ENCODE measurements around the gene ZNF346. TPM values are rescaled to one million over a fixed set of nuclear protein-coding genes. Genes with fewer than 3 reads are reported as not detected.

Gene ZNF346
- total RNA-seq, 1 experiment from 2014 or later, result 18.4 TPM

- TF ChIP-seq FOXP4 (CRISPR knock-in tag; IDR thresholded peaks at IDR 0.05) (peak; percentile 72), KAT7 (CRISPR knock-in tag; IDR thresholded peaks at IDR 0.05; ENCODE audit: borderline replicate concordance) (0 out of 2 replicates have a peak, but pooled peaks have one; percentile 60), SOX15 (CRISPR knock-in tag; IDR thresholded peaks at IDR 0.05) (no peak), ELF4 (CRISPR knock-in tag; IDR thresholded peaks at IDR 0.05; ENCODE audit: low read depth) (no peak)
Measured at GRCh38 chr5:177022386-177023302, at the start of gene ZNF346 (continued).

GRCh38 chr5:176979669-176980068 lies 42.8 kb upstream of the ZNF346 start:
- TF ChIP-seq CDX4 (CRISPR knock-in tag; IDR thresholded peaks at IDR 0.05; ENCODE audit: borderline replicate concordance), result no peak
- no peak for TF ChIP-seq FOXK1 (CRISPR knock-in tag; IDR thresholded peaks at IDR 0.05)
- no peak for TF ChIP-seq ATF2 (CRISPR knock-in tag; IDR thresholded peaks at IDR 0.05; ENCODE audit: borderline replicate concordance, low read depth)
- TF ChIP-seq FOXP4 (CRISPR knock-in tag; IDR thresholded peaks at IDR 0.05), result no peak
- no peak for TF ChIP-seq ARID4B (CRISPR knock-in tag; IDR thresholded peaks at IDR 0.05; ENCODE audit: borderline replicate concordance)
- no peak for TF ChIP-seq NR2C2 (CRISPR knock-in tag; IDR thresholded peaks at IDR 0.05)
- no peak for TF ChIP-seq SOX15 (CRISPR knock-in tag; IDR thresholded peaks at IDR 0.05)
- TF ChIP-seq NR3C1 (CRISPR knock-in tag; conservative IDR thresholded peaks at IDR 0.05; ENCODE audit: low read depth), result no peak
- no peak for TF ChIP-seq PRRX2 (CRISPR knock-in tag; IDR thresholded peaks at IDR 0.05)
- no peak for TF ChIP-seq ZNF416 (CRISPR knock-in tag; IDR thresholded peaks at IDR 0.05)
- no peak for TF ChIP-seq NR1H2 (CRISPR knock-in tag; IDR thresholded peaks at IDR 0.05)
- no peak for TF ChIP-seq NFATC4 (CRISPR knock-in tag; IDR thresholded peaks at IDR 0.05)
- TF ChIP-seq ZNF317 (CRISPR knock-in tag; IDR thresholded peaks at IDR 0.05; ENCODE audit: borderline replicate concordance, low read depth), result no peak
- TF ChIP-seq ZNF396 (CRISPR knock-in tag; IDR thresholded peaks at IDR 0.05; ENCODE audit: borderline replicate concordance), result no peak
- no peak for TF ChIP-seq OVOL2 (CRISPR knock-in tag; IDR thresholded peaks at IDR 0.05; ENCODE audit: borderline replicate concordance)
- no peak for TF ChIP-seq ZNF232 (CRISPR knock-in tag; IDR thresholded peaks at IDR 0.05)
- TF ChIP-seq RELA (CRISPR knock-in tag; IDR thresholded peaks at IDR 0.05; ENCODE audit: borderline replicate concordance), result no peak
- TF ChIP-seq MXD4 (CRISPR knock-in tag; IDR thresholded peaks at IDR 0.05; ENCODE audit: borderline replicate concordance), result no peak
- no peak for TF ChIP-seq ZSCAN18 (CRISPR knock-in tag; IDR thresholded peaks at IDR 0.05)
- peaks cover 60% of the 10 kb centered on the region for H3K36me3 Mint-ChIP-seq

More at GRCh38 chr5:176979669-176980068, 42.8 kb upstream of the ZNF346 start:
- no peak for DNase-seq (ENCODE audit: low spot score)
- Mint-ChIP-seq H3K9me3 (0 out of 2 replicates have a peak, but pooled peaks cover 3% of the 10 kb centered on the region), H3K27ac (no peak overlapping the region), H3K27me3 (ENCODE audit: low read depth) (no peaks in the 10 kb centered on the region), H3K4me1 (no peaks in the 10 kb centered on the region), H3K4me3 (no peak overlapping the region)
- no peak for ATAC-seq
- POLR2A ChIA-PET, result no interaction called here
- CTCF ChIA-PET, result no interaction called here

Data from WTC11 (cell line).